Fibroblast of pulmonary artery (primary cell): Measurements from ENCODE around the gene DUSP11.
"Not testable (repeated sequence)": the region's sequence is repeated elsewhere in the genome, so short reads cannot be mapped to it uniquely, and the experiment has no call there.

Experiments used
- DNase-seq: peaks from one replicate; pipeline ENCODE4 v3.0.0-alpha.2; 2010; ENCODE audit warnings: low read depth
- H3K4me3 ChIP-seq: replicated peaks from 2 replicates; pipeline ENCODE4 v1.5.1; 2011; ENCODE audit warnings: low read depth, mild to moderate bottlenecking, control low read depth, low read length, moderate library complexity
- TF ChIP-seq, protein P1 (sequence below): IDR thresholded peaks from 2 replicates; pipeline ENCODE4 v1.5.1; 2011; ENCODE audit warnings: mild to moderate bottlenecking, control low read depth, low read length, inconsistent platforms; ENCODE audit errors: missing control alignments

DUSP11 gene

DNA sequence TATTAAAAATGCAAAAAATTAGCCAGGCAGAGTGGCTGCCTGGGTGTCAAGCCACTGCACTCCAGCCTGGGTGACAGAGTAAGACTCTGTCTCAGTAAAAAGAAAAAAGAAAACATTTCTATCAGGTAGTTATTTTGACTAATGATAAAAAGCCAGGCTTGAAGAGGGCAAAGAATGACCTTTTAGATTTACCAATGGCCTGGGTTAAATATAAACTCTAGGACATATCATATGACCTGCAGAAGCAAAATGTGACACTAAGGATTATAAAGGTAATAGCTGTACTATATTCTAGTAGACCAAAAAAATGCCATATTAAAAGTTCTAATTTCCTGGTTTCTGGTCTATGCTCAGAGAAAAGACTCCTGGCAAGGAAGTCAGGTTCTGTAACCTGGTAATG is 32.7 kb upstream of the DUSP11 start:
- no peak overlapping the region for H3K4me3 ChIP-seq
- TF ChIP-seq, protein P1, sequence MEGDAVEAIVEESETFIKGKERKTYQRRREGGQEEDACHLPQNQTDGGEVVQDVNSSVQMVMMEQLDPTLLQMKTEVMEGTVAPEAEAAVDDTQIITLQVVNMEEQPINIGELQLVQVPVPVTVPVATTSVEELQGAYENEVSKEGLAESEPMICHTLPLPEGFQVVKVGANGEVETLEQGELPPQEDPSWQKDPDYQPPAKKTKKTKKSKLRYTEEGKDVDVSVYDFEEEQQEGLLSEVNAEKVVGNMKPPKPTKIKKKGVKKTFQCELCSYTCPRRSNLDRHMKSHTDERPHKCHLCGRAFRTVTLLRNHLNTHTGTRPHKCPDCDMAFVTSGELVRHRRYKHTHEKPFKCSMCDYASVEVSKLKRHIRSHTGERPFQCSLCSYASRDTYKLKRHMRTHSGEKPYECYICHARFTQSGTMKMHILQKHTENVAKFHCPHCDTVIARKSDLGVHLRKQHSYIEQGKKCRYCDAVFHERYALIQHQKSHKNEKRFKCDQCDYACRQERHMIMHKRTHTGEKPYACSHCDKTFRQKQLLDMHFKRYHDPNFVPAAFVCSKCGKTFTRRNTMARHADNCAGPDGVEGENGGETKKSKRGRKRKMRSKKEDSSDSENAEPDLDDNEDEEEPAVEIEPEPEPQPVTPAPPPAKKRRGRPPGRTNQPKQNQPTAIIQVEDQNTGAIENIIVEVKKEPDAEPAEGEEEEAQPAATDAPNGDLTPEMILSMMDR, result no peak
- DNase-seq, result no peak

- no peak for DNase-seq
- no peak overlapping the region for H3K4me3 ChIP-seq
- TF ChIP-seq, protein P1, result no peak
These were observed 32.0 kb upstream of the DUSP11 start for GRCh38 chr2:73811878-73812277.

DNA sequence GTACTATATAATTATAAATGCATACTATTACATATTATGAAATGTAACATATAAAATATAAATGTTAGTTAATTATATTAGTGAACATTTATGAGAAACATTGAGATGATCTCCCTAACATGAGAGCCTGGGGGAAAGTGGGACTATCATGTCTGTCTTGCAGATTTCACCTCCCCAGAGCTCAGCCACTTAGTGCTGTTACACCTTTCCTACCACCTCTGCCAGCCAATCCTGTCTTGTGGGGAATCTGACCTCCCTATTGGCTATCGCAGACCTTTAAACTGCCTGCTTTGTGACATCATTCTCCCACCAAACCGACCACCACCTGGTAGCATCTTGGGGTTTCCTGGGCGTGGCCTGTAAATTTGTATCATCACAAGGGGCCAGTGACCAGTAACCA is 4.0 kb upstream of the DUSP11 start, which contains the start of gene C2orf78:
Gene C2orf78 (plus strand): TSS at position 301 of the 400 bp plus-strand sequence. CDS start 127 bp downstream, outside the sequence.
- not testable (repeated sequence) for DNase-seq, H3K4me3 ChIP-seq

DNA sequence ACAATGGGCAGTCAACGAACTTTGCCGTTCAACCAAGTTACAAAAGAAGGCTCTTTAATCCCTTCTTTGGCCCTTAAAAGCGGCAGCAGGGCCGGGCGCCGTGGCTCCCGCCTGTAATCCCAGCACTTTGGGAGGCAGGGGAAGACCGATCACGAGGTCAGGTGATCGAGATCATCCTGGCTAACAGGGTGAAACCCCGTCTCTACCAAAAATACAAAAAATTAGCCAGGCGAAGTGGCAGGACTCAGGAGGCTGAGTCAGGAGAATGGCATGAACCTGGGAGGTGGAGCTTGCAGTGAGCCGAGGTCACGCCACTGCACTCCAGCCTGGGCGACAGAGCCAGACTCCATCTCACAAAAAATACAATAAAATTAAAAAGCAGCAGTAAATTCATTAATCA is 3.5 kb upstream of the DUSP11 start:
- H3K4me3 ChIP-seq, DNase-seq: not testable (repeated sequence)

- DNase-seq, result no peak
- peak overlapping the region; percentile 100 for H3K4me3 ChIP-seq
- TF ChIP-seq, protein P1, result no peak
These were observed 307 bp upstream of the DUSP11 start for GRCh38 chr2:73780237-73780582.

- DNase-seq, result peak; percentile 2
- peak overlapping the region; percentile 100 for H3K4me3 ChIP-seq
These were observed 936 bp downstream of the DUSP11 start for GRCh38 chr2:73778867-73779466.

- TF ChIP-seq, protein P1, result no peak
- no peak overlapping the region for H3K4me3 ChIP-seq
- DNase-seq, result peak; percentile 16
These were observed 2.9 kb downstream of the DUSP11 start for GRCh38 chr2:73776869-73777519.

- peak; percentile 29 for DNase-seq
- H3K4me3 ChIP-seq, result no peak overlapping the region
- TF ChIP-seq, protein P1, result no peak
These were observed 3.5 kb downstream of the DUSP11 start for GRCh38 chr2:73776381-73776780.
